GM18498 (cell line): ENCODE data around the gene HDGFL2.
"Not testable (repeated sequence)": the region's sequence is repeated elsewhere in the genome, so short reads cannot be mapped to it uniquely, and the experiment has no call there.

ENCODE experiments used
- ATAC-seq: cut with Tn5 transposase; IDR thresholded peaks from one replicate; pipeline ENCODE4 v1.9.1; 2021; ENCODE audit warnings: mild to moderate bottlenecking, moderate library complexity; ENCODE audit not compliant: unreplicated experiment

The HDGFL2 gene

DNA sequence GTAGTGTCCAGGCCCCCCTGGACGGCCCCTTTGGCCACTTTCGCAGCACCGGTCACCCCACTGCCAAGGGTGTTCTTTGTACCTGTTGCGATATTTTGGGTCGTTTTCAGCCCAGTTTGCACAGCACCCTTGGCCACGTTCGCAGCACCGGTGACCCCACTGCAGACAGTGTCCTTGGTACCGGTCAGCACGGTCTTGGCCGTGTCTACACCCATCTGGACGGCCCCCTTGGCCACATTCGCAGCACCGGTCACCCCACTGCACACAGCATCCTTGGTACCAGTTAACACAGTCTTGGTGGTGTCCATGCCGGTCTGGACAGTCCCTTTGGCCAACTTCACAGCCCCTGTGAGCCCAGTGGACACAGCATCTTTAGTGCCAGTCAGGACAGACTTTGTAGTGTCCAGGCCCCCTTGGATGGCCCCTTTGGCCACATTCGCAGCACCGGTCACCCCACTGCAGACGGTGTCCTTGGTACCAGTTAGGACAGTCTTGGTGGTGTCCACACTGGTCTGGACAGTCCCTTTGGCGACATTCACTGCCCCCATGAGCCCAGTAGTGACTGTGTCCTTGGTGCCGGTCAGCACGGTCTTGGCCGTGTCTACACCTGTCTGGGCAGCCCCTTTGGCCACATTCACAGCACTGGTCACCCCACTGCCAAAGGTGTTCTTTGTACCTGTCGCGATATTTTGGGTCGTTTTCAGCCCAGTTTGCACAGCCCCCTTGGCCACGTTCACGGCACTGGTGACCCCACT lies 39.4 kb downstream of the HDGFL2 start:
- no peak for ATAC-seq

DNA sequence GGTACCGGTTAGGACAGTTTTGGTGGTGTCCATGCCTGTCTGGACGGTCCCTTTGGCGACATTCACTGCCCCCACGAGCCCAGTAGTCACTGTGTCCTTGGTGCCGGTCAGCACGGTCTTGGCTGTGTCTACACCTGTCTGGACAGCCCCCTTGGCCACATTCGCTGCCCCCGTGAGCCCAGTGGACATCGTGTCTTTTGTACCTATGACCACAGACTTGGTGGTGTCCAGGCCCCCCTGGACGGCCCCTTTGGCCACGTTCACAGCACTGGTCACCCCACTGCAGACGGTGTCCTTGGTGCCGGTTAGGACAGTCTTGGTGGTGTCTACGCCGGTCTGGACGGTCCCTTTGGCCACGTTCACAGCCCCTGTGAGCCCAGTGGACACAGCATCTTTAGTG lies 40.0 kb downstream of the HDGFL2 start:
- no peak for ATAC-seq

DNA sequence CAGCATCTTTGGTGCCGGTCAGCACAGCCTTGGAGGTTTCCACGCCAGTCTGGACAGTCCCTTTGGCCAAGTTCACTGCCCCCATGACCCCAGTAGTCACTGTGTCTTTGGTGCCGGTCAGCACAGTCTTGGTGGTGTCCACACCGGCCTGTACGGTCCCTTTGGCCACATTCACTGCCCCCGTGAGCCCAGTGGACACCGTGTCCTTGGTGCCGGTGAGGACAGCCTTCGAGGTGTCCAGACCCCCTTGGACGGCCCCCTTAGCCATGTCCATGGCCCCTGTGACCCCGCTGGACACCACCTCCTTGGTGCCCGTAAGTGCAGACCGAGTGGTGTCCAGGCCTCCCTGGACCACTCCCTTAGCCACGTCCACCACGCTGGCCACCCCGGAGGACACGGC lies 41.2 kb downstream of the HDGFL2 start:
- ATAC-seq = no peak

DNA sequence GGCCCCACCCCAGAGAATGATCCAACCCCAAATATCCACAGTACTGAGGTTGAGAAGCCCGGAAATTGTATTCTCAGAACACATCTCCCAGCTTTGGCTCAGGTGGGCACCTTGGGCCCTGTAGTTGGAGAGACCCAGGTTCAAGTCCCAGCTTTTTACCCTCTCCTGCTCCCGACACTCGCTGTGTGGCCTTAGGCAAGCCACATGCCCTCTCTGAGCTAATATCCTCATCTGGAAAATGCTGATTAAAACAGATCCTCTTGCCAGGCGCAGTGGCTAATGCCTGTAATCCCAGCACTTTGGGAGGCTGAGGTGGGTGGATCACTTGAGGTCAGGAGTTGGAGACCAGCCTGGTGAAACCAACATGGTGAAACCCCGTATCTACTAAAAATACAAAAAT lies 43.6 kb downstream of the HDGFL2 start:
- ATAC-seq = no peak

DNA sequence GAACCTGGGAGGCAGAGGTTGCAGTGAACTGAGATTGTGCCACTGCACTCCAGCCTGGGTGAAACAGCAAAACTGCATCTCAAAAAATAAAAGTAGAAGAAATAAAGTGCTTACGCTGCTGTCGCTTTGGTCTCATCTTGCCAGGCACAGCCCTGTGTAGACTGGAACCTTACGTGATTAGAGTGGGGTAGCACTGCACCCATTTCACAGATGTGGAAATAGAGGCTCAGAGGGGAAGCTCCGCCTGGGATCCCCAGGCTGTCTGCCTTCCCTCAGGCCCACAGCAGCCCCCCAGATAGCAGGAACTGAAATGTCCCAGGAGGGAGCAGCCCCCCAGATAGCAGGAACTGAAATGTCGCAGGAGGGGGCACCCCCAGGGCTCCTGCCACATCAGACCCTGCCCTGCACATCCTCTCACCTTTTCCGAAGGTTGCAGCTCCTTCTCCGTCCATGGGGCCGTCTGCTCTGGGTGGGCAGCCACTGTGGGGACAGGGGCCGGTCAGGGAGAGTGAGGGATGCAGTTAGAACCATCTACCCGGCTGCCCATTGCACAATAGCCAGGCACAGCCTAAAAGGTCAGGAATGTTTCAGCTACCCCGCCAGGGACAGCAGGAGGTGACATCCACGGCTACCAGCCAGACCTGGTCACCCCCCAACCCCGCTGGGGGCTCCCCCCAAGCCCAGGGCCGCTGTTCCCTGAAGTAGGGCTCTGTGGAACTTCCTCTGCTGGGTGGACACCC lies 44.3 kb downstream of the HDGFL2 start:
- no peak for ATAC-seq

DNA sequence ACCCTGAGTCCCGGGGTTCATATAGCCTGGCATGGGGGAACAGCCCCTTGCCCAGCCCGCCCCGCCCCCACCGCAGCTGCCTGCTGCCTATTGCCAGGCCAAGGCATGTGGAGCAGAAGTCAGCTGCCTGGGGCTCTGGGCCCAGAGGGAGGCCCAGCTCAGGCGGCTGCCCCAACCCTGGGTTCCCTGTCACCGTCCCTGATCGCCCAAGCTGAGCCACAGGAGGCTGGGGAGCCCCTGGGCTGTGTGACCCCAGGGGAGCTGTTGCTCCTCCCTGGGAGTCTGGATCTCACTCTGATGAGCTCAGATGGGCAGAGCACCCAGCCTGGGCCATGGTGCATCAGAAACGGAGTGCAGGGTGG lies 44.8 kb downstream of the HDGFL2 start:
- no peak for ATAC-seq

DNA sequence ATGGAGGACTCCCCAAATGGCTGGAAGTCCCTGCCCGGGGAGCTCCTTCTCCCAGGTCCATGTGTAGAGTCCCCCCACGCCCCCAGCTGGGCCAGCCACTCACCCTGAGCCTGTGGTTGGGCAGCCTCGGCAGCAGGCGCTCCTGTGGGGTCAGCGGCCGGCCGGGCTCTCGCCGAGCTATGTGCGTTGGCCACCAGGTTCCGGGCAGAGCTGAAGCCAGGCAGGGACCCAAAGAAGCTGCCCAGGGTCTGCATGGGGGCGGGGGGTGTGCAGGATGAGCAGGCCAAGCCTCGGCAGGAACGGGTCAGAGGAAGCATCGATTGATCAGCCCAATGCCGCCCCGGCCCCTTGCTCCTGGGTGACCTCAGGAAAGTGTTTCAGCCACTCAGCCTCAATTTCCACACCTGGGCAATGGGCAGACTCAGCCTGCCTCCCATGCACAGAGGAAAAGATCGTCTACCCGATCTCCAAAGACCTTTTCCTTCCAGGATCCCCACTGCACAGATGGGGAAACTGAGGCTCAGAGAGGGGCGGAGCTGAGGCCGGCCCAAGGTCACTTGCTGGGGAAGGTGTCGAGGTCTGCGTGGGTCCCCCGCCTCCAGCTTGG lies 45.5 kb downstream of the HDGFL2 start:
- ATAC-seq = no peak

DNA sequence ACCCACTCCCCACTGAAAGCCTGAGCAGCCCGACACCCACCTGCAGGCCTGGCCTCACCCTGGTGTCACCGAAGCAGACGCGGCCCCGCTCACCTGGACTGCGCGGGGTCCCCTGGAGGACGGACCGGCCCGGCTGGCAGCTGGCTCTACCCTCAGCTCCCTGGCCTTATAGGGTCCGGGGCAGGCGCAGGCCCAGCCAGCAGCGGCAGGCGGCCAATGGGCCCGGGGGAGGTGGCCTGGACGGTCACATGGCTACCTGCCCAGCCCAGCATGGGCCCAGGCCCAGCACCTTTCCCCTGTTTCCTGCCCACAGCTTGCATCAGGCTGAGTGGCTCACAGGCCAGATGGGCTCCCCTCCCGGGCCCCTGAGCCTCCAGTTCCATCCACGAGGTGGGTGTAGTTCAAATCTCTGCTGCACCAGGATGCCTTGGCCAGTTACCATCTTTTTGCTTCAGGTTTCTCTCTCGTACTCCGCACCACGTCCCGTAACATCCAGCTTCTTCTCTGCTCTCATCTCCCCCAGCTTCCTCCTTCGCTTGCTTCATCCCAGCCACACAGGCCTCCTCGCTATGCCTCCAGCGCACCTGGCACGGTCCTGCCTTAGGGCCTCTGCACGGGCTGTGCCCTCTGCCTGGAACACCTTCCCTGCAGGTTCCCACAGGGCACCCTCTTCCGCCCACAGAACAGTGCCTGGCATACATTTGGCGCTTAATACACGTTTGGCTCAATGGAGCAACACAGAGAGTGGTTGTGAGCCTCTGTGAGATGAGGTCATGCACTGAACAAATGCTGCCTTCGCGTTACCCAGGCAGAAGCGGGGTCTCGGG lies 46.5 kb downstream of the HDGFL2 start, which contains the start of gene PLIN4:
PLIN4 (minus strand) TSS at position 142 of the 827 bp plus-strand sequence. CDS start 214 bp downstream, outside the sequence.
- no peak for ATAC-seq

DNA sequence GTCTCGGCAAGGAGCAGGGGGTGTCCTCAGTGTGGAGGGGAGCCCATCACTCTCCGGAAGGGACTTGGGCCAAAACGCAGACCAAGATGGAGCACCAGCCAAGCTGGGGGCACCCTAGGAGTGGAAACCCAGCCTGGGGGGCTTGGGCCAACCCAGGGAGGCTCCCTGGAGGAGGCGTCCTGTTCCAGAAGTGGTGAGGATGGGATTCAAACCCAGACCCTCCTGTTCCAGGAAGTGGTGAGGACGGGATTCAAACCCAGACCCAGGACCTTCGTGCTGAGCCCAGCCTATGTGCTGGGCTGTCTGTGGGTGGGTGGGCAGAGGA lies 47.0 kb downstream of the HDGFL2 start:
- ATAC-seq = no peak

DNA sequence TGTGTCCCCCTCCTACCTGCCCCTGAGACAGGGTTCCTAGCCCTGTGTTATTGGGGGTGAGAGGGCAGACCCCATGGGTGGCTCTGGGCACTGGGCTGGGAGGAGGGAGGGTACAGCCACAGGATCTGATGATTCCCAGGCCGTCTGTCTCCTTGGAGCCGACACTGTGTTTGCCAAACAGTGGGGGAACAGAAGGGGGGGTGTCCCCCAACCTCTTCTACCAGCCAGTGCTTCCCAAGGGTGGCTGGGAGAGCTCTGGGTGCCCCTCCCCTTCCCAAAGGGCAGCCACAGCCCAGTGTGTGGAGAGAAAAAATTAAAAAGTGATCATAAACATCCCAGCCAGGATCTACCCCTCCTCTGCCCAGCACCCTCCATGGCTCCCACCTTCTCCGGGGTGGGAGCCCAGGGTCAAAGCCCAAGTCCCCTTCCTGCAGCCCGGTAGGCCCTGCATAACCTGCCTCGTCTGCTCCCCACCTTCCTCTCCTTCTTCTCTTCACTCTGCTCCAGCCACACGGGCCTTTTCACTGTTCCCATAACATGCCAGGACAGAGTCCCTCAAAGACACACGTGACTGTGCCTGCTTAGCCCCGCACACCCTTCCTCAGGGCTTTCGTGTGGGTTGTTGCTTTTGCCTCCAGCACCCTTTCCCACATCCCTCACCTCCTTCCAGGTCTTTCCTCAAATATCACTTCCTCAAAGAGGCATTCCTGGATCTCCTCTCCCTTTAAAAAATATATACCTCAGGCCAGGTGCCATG lies 47.6 kb downstream of the HDGFL2 start:
- no peak for ATAC-seq

DNA sequence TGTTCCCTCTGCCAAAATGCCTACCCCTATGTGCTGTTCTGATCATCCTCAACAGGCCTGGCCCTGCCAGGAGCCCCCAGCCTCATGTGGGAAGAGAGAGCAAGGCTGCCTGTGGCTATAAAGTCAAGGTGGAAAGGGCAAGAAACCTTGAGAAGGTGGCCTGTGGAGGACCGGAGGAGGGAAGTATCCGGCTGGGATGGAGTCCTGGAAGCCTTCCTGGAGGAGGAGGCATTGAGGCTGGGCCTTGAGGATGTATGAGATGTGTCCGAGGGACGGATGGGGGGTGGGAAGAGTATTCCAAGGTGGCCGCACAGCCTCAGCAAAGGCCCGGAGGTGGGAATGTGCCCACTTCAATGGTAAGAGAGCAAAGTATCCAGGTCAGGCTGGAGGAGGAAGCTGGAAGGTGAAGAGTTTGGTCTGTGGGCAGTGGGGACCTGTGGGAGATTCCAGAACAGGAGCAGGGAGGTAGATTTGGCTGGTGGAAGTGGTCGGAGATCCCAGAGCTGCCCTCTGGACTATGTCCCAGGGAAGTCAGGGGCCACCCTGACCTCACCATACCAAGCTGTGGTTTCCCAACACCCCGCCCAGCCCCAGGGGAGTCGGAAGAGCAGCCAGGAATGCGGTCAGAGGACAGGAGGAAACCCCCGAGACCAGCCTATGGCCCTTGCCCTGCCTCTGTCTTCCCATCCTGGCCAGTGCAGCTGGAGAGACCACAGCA lies 49.2 kb downstream of the HDGFL2 start:
- no peak for ATAC-seq

DNA sequence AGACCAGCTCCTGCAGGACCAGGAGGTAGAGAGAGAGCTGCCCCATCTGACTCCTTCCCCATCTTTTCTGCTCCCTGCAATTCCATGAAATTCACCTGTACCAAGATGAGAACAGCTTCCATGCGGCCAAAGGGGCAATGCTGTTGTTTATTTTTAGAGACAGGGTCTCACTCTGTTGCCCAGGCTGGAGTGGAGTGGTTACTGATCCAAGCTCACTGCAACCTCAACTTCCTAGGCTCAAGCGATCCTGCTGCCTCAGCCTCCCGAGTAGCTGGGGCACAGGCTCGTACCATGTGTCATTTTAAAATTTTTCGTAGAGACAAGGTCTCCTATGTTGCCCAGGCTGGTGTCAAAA lies 49.8 kb downstream of the HDGFL2 start:
- no peak for ATAC-seq

DNA sequence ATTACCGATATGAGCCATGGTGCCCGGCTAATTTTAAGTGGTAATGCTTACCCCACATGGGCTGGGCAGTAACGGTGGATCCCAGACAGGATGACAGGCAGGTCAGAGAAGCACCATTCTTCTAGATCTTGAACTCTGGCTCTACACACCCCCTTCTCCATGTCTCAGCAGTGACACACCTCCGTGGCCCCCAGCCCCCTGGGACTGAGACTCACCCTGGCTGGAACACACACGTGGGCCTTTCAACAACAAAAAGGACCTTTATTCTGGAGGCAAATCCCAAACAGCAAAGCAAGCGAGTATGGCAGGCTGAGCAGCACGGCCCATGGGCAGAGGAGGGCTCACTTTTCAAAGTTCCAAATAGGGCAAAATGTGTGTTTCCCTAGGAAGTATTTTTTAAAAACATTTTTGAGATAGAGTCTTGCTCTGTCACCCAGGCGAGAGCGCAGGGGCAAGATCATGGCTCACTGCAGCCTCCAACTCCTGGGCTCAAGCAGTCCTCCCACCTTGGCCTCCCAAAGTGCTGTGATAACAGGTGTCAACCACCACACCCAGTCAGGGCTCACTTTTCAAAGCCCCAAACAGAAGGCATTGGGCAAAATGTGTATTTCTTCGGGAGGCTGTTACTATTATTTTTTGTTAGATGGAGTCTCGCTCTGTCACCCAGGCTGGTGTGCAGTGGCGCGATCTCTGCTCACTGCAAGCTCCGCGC lies 50.4 kb downstream of the HDGFL2 start:
- ATAC-seq = no peak

DNA sequence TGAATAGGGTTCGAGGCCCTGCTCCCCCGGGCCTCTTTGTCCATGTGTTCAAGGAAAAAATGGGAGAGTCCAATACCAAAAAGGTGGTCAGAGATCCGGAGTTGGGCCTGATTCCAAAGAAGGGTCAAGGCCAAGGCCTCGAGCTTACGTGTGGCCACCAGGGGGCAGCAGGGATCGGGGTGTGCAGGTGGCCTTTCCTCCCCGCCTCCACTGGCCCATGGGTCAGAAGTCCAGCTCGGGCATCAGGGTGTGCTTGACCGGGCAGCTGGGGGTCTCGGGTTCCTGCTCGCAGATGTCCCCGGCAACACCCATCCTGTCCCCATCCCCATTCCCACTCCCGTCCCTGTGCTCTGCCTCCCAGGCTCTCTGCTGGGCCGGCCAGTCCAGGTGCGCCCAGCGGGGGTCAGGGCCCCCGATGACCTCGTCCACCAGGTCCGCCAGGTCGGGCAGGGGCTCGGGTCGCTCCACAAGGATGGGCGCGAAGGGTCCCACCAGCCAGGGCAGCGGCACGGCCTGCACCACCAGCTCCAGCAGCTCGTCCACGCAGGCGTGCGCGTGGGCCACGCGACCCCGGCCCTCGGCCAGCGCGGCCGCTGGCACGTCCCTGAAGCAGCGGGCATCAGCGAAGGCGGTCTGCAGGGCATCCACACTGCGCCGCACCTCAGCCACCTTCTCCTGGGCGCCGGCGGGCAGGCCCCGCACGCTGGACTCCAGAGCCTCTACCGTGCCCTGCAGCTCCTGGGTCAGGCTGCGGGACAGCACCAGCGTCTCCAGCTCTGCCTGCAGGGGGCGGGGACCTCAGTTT lies 51.4 kb downstream of the HDGFL2 start:
- ATAC-seq = no peak

DNA sequence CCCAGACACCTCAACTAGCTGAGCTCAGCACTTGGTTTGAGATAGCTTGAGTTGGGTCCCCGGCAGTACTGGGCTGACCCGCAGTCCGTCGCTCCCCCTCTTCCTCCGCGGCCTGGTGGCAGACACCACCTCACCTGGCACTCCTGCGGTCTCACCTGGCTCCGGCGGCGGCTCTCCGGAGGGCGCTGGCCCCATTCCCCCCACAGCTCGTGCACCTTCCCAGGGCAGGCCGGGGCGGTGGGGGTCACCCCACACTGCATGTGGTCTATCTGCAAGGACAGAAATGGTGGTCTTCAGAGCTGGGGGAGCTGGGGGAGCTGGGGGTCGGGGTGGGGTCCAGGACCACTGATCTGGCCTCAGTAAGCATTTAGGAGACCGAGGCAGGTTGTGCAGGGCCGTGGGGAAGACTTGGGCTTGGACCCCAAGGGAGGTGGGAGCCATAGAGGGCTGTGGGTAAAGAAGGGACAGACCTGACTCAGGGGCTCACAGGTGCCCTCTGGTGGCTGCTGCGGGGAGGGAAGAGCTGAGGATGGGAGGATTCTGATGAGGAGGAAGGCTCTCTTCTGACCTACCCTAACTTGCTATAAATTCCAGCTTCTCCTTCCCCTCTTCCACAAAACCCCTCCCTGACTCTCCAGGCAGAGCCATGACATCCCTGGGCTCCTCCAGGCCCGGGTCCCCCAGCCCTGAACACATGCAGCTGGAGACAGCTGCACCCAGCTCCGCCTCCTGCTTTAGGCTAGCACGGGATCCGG lies 52.9 kb downstream of the HDGFL2 start:
- no peak for ATAC-seq

DNA sequence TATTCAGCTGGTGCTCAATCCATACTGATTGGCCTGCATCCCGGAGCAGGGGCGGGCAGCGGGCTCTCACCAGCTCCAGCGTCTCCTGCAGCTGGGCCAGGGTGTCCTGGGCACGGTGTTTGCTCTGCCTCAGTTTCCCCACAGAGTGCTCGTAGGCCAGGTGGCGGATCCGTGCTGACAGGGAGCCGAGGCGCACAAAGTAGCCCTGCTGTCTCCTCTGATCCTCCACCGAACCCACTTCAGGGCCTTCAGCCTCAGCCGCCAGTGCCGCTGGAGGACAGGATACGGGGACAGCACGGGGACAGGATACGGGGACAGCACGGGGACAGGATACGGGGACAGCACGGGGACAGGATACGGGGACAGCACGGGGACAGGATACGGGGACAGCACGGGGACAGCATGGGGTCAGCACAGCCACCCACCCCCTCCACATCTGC lies 53.5 kb downstream of the HDGFL2 start:
- no peak for ATAC-seq

DNA sequence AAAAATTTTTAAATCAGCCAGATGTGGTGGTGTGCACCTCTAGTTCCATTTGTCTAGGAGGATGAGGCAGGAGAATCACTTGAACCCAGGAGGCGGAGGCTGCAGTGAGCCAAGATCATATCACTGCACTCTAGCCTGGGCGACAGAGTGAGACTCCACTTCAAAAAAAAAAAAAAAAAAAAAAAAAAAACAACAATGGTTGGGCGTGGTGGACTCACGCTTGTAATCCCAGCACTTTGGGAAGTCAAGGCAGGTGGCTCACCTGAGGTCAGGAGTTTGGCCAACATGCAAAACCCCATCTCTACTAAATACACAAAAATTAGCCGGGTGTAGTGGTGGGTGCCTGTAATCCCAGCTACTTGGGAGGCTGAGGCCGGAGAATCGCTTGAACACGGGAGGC lies 55.3 kb downstream of the HDGFL2 start:
- ATAC-seq = not testable (repeated sequence)

DNA sequence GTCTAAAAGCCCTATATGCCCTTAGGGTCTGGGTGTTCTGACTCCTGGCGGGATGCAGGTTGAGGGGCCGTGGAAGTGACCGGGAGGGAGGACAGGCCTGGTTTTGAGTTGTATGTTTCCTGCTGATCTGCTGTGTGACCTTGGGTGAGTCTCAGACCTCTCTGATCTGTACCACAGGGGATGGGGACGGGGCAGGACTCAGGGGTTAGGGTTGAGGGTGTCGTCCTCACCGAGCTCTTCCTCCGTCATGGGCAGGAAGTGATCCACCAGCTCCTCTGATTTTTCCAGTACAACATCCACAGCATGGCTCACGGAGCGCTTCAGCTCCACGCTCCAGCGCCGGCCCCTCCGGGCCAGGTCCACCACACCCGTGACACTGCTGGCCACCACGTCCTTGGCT lies 56.7 kb downstream of the HDGFL2 start:
- no peak for ATAC-seq
